Pulmonary artery endothelial cell (primary cell): ENCODE data around the gene BTC. TPM values are rescaled to one million over a fixed set of nuclear protein-coding genes. Genes with fewer than 3 reads are reported as not detected.
"Not testable (repeated sequence)": the region's sequence is repeated elsewhere in the genome, so short reads cannot be mapped to it uniquely, and the experiment has no call there.

Experiments
- DNase-seq: peaks from one replicate; pipeline ENCODE4 v3.0.0-alpha.2; 2011; ENCODE audit warnings: low read depth, low spot score
- total RNA-seq: library from RNA; depleted of rRNA; stranded (reverse); fragments of >200 nt; gene quantifications from 2 replicates; pipeline ENCODE4 v1.2.3, GENCODE V29; 2014

The BTC gene
- total RNA-seq, 1 donor from 2014 or later: 0.07 TPM

GRCh38 chr4:74758551-74759145 is 35.7 kb downstream of the BTC start:
- no peak for DNase-seq

GRCh38 chr4:74757136-74757535 is 37.2 kb downstream of the BTC start:
- DNase-seq: no peak

- no peak for DNase-seq
Observed at GRCh38 chr4:74755486-74755885, 38.8 kb downstream of the BTC start.

- no peak for DNase-seq
Observed at GRCh38 chr4:74754218-74754617, 40.1 kb downstream of the BTC start.

GRCh38 chr4:74752798-74753197 is 41.5 kb downstream of the BTC start:
- DNase-seq: no peak

GRCh38 chr4:74751856-74752255 is 42.5 kb downstream of the BTC start:
- DNase-seq: no peak

- no peak for DNase-seq
Observed at GRCh38 chr4:74751247-74751646, 43.1 kb downstream of the BTC start.

- no peak for DNase-seq
Observed at GRCh38 chr4:74742185-74742584, 52.1 kb downstream of the BTC start.

GRCh38 chr4:74738464-74739143 is 55.7 kb downstream of the BTC start:
- DNase-seq: no peak

- no peak for DNase-seq
Observed at GRCh38 chr4:74734995-74735394, 59.3 kb downstream of the BTC start.

- DNase-seq: no peak
Observed at GRCh38 chr4:74733756-74734155, 60.6 kb downstream of the BTC start.

GRCh38 chr4:74724979-74725378 is 69.3 kb downstream of the BTC start:
- DNase-seq: no peak

GRCh38 chr4:74716436-74716765 is 77.9 kb downstream of the BTC start:
- DNase-seq: no peak

- no peak for DNase-seq
Observed at GRCh38 chr4:74715706-74716435, 78.5 kb downstream of the BTC start.

- DNase-seq: no peak
Observed at GRCh38 chr4:74714611-74715130, 79.7 kb downstream of the BTC start.

- not testable (repeated sequence) for DNase-seq
Observed at GRCh38 chr4:74708135-74708534, 86.2 kb downstream of the BTC start.

Other genes with a start within 250 kb of the BTC start
- 0.04 and 0.07 TPM in 2 replicates for gene PARM1, start 138.6 kb upstream of the BTC start, total RNA-seq